DMS 273 treated with DMSO at 0.1 percent for 48 hours (cell line): ENCODE results near the gene ERBB2.
"Not testable (repeated sequence)": the region's sequence is repeated elsewhere in the genome, so short reads cannot be mapped to it uniquely, and the experiment has no call there.

ENCODE experiments used
- DNase-seq: peaks from one replicate; lab custom pipeline; 2025; lab: John Stamatoyannopoulos, UW

The ERBB2 gene

DNA sequence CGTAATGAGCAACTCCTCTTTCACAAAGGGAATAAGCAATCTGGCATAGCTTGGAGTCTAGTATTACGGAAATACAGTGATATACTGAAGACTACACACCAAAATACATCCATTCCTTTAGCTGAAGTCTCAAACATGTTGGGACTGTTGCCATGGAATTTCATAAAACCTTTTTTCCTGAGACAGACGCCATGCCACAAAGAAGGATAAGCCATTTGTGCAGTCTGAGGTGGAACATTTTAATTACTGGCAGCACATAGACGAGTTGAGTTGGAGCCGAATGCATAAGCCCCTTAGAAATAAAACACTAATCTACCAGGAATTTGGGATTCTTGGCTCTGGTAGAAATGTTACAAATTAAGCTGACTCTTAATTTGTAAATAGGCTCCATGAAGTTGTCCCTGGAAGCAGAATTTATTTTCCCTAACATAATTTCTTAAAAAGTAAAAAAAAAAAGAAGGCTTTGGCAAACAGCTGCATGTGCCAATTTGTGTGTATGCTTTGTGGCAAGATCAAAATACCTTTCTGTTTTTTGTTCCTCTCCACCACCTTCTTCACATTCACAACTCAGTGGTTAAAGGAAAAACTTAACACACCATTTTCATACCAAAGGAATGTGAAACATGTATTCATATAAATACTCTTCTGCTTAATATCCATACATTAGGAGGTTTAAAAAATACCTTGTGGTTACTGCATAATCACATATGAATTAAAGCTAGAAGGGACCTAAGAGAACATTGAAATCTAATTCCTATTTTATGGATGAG is 63.4 kb downstream of the ERBB2 start:
- no peak for DNase-seq

- not testable (repeated sequence) for DNase-seq
Observed at GRCh38 chr17:39764171-39764570, 64.3 kb downstream of the ERBB2 start.

DNA sequence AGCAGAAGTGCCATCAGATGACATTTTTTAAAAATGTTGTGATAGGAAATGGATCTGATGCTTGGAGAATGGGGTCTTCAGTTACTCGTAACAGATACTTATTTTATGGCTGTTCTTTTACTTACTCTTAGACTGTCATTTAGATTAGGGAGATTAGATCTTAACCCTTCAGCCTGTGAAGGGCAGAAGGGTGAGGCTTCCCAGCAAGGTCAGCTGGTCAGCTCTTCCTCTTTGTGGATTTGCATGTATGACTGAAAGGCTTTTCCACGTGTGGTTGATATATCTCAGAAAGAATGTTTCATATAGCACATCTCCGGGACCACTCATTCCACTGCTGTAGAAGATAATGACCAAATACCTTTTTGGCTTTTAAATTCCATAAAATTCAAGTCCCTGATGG is 65.3 kb downstream of the ERBB2 start:
- DNase-seq, result no peak

GRCh38 chr17:39765766-39766165 is 65.9 kb downstream of the ERBB2 start:
- DNase-seq, result no peak

GRCh38 chr17:39767147-39767546 is 67.3 kb downstream of the ERBB2 start:
- no peak for DNase-seq

DNA sequence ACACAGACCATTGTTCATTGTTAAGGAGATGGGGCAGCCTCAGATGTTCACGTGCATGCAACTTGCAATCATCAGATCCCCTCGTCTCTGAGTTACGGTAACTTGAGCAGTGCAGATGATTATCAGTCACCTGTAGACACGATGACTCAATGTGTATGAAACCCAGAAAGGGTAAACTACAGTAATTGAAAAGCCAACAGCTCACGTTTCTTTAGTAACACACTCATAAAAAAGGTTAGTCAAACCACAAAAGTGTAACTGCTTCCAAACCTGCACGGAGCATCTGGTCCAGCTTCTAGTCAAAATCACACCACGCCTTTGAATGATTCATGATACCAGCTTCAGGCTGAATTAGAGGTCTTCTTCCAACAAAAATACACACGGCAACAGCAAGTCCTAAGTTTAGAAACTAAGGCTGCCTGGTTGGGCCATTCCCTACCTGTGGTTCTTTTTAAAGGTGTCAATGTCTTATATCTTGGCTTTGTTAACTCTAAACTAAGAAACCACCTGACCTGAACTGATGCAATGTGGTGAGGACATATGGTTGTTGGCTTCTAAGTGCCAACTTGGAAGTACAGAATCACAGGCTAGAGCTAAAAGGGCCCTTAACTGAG is 70.2 kb downstream of the ERBB2 start:
- peak; percentile 56 for DNase-seq

- DNase-seq, result no peak
Observed at GRCh38 chr17:39772415-39772814, 72.6 kb downstream of the ERBB2 start.

- DNase-seq, result no peak
Observed at GRCh38 chr17:39772987-39773934, 73.4 kb downstream of the ERBB2 start.

- no peak for DNase-seq
Observed at GRCh38 chr17:39774047-39774446, 74.2 kb downstream of the ERBB2 start.

- no peak for DNase-seq
Observed at GRCh38 chr17:39775031-39775430, 75.2 kb downstream of the ERBB2 start.

- DNase-seq, result no peak
Observed at GRCh38 chr17:39776252-39776651, 76.4 kb downstream of the ERBB2 start.

DNA sequence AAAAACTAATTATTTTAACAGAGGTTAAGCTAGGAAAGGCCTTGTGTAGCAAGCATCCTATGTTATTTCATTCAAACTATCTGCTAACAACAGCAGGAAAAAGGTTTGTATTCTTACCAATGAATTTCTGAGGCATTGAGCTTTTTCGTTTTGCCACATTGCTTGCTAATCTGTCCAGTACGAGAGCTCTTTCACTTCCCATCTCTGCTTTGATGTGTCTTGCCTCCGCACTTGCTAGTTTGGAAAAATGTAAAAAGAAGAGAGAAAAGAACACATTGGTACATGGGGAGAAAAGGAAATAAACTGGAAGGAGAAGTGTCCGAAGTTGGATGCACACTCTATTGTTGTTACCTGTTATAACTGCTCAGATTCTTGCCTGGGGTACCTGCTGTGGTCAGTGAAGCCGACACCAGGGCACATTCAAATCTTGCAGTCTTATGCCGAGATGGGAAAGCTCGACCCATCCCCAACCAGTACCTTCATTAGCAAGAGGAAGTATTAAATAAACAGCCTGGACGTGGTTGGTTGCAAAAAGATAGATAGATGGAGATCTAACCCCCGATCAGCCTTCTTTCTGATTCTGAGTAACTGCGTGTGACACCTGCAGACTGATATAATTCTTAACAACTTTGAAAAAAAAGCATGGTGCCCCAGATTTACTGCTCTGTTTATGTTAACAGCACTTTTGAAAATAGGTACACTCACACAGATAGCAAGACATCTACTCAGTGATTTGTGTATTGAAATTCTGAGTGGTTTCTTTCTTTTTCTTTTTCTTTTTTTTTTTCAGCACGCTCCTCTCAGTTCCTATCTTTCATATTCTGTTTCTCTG is 77.9 kb downstream of the ERBB2 start:
- DNase-seq, result no peak
